ENCODE measurements around the gene GRIN3B.

The GRIN3B gene

GRCh38 chr19:986083-986482, 14.1 kb upstream of the GRIN3B start:
- no peak overlapping the region for H3K9ac ChIP-seq (ENCODE audit: insufficient read length)

GRCh38 chr19:988081-988480, 12.1 kb upstream of the GRIN3B start:
- H3K27ac ChIP-seq, result no peak overlapping the region
- H3K4me3 ChIP-seq, result no peak overlapping the region
- TF ChIP-seq FOXP2 (optimal IDR thresholded peaks at IDR 0.05; ENCODE audit: control extremely low read depth, extremely low read length, insufficient read depth) (no peak), EZH2 (IDR thresholded peaks at IDR 0.05) (no peak), POLR2AphosphoS5 (IDR thresholded peaks at IDR 0.05; ENCODE audit: borderline replicate concordance, low read depth, low read length) (no peak)
- H3K9ac ChIP-seq (ENCODE audit: insufficient read length), result no peak overlapping the region
- no peak for DNase-seq (ENCODE audit: low read depth, low spot score)
- peaks cover 33% of the 10 kb centered on the region; the same call in 1 of the 2 replicates for H3K36me3 ChIP-seq (ENCODE audit: insufficient read depth, low read length)
- no peaks in the 10 kb centered on the region for H3K9me3 ChIP-seq (ENCODE audit: low read depth, low read length)

More at GRCh38 chr19:986083-986482, 14.1 kb upstream of the GRIN3B start:
- no peak overlapping the region for H3K4me3 ChIP-seq
- no peak for DNase-seq (ENCODE audit: low read depth, low spot score)
- TF ChIP-seq POLR2AphosphoS5 (IDR thresholded peaks at IDR 0.05; ENCODE audit: borderline replicate concordance, low read depth, low read length) (no peak), FOXP2 (optimal IDR thresholded peaks at IDR 0.05; ENCODE audit: control extremely low read depth, extremely low read length, insufficient read depth) (no peak), EZH2 (IDR thresholded peaks at IDR 0.05) (no peak)
- H3K27ac ChIP-seq, result no peak overlapping the region
- peaks cover 32% of the 10 kb centered on the region; the same call in 1 of the 2 replicates for H3K36me3 ChIP-seq (ENCODE audit: insufficient read depth, low read length)
- no peaks in the 10 kb centered on the region for H3K9me3 ChIP-seq (ENCODE audit: low read depth, low read length)

- no peak overlapping the region for H3K27ac ChIP-seq
- H3K9me3 ChIP-seq (ENCODE audit: low read depth, low read length), result no peaks in the 10 kb centered on the region
- TF ChIP-seq EZH2 (IDR thresholded peaks at IDR 0.05) (no peak), POLR2AphosphoS5 (IDR thresholded peaks at IDR 0.05; ENCODE audit: borderline replicate concordance, low read depth, low read length) (no peak), FOXP2 (optimal IDR thresholded peaks at IDR 0.05; ENCODE audit: control extremely low read depth, extremely low read length, insufficient read depth) (no peak)
- no peak overlapping the region for H3K4me3 ChIP-seq
- peaks cover 35% of the 10 kb centered on the region; the same call in 1 of the 2 replicates for H3K36me3 ChIP-seq (ENCODE audit: insufficient read depth, low read length)
- no peak for DNase-seq (ENCODE audit: low read depth, low spot score)
- no peak overlapping the region for H3K9ac ChIP-seq (ENCODE audit: insufficient read length)
These were observed 11.7 kb upstream of the GRIN3B start for GRCh38 chr19:988510-988909.

- no peak for TF ChIP-seq FOXP2 (optimal IDR thresholded peaks at IDR 0.05; ENCODE audit: control extremely low read depth, extremely low read length, insufficient read depth)
- TF ChIP-seq POLR2AphosphoS5 (IDR thresholded peaks at IDR 0.05; ENCODE audit: borderline replicate concordance, low read depth, low read length), result no peak
- no peak for TF ChIP-seq EZH2 (IDR thresholded peaks at IDR 0.05)
- no peak overlapping the region for H3K4me3 ChIP-seq
- H3K9me3 ChIP-seq (ENCODE audit: low read depth, low read length), result no peaks in the 10 kb centered on the region
- H3K36me3 ChIP-seq (ENCODE audit: insufficient read depth, low read length), result peaks cover 38% of the 10 kb centered on the region; the same call in 1 of the 2 replicates
- H3K9ac ChIP-seq (ENCODE audit: insufficient read length), result no peak overlapping the region
- DNase-seq (ENCODE audit: low read depth, low spot score), result no peak
- no peak overlapping the region for H3K27ac ChIP-seq
These were observed 10.7 kb upstream of the GRIN3B start for GRCh38 chr19:989381-990081.

GRCh38 chr19:990119-990571, 10.1 kb upstream of the GRIN3B start:
- Histone ChIP-seq H3K9me3 (ENCODE audit: low read depth, low read length) (no peaks in the 10 kb centered on the region), H3K9ac (ENCODE audit: insufficient read length) (no peak overlapping the region), H3K4me3 (no peak overlapping the region), H3K36me3 (ENCODE audit: insufficient read depth, low read length) (peaks cover 38% of the 10 kb centered on the region; the same call in 1 of the 2 replicates), H3K27ac (no peak overlapping the region)
- no peak for DNase-seq (ENCODE audit: low read depth, low spot score)
- no peak for TF ChIP-seq FOXP2 (optimal IDR thresholded peaks at IDR 0.05; ENCODE audit: control extremely low read depth, extremely low read length, insufficient read depth)
- no peak for TF ChIP-seq EZH2 (IDR thresholded peaks at IDR 0.05)
- no peak for TF ChIP-seq POLR2AphosphoS5 (IDR thresholded peaks at IDR 0.05; ENCODE audit: borderline replicate concordance, low read depth, low read length)

- Histone ChIP-seq H3K9me3 (ENCODE audit: low read depth, low read length) (no peaks in the 10 kb centered on the region), H3K9ac (ENCODE audit: insufficient read length) (no peak overlapping the region), H3K4me3 (no peak overlapping the region), H3K27ac (no peak overlapping the region), H3K36me3 (ENCODE audit: insufficient read depth, low read length) (peaks cover 35% of the 10 kb centered on the region; the same call in 1 of the 2 replicates)
- no peak for DNase-seq (ENCODE audit: low read depth, low spot score)
- TF ChIP-seq FOXP2 (optimal IDR thresholded peaks at IDR 0.05; ENCODE audit: control extremely low read depth, extremely low read length, insufficient read depth) (no peak), EZH2 (IDR thresholded peaks at IDR 0.05) (no peak), POLR2AphosphoS5 (IDR thresholded peaks at IDR 0.05; ENCODE audit: borderline replicate concordance, low read depth, low read length) (no peak)
These were observed 9.5 kb upstream of the GRIN3B start for GRCh38 chr19:990746-991145.

- TF ChIP-seq POLR2AphosphoS5 (IDR thresholded peaks at IDR 0.05; ENCODE audit: borderline replicate concordance, low read depth, low read length), result no peak
- no peak for TF ChIP-seq FOXP2 (optimal IDR thresholded peaks at IDR 0.05; ENCODE audit: control extremely low read depth, extremely low read length, insufficient read depth)
- TF ChIP-seq EZH2 (IDR thresholded peaks at IDR 0.05), result no peak
- no peak overlapping the region for H3K4me3 ChIP-seq
- H3K27ac ChIP-seq, result no peak overlapping the region
- peaks cover 29% of the 10 kb centered on the region; the same call in 1 of the 2 replicates for H3K36me3 ChIP-seq (ENCODE audit: insufficient read depth, low read length)
- no peak for DNase-seq (ENCODE audit: low read depth, low spot score)
- no peak overlapping the region for H3K9ac ChIP-seq (ENCODE audit: insufficient read length)
- no peaks in the 10 kb centered on the region for H3K9me3 ChIP-seq (ENCODE audit: low read depth, low read length)
These were observed 8.9 kb upstream of the GRIN3B start for GRCh38 chr19:991174-991931.

- no peak overlapping the region for H3K9ac ChIP-seq (ENCODE audit: insufficient read length)
- H3K36me3 ChIP-seq (ENCODE audit: insufficient read depth, low read length), result peaks cover 24% of the 10 kb centered on the region; the same call in 1 of the 2 replicates
- H3K4me3 ChIP-seq, result no peak overlapping the region
- no peak for DNase-seq (ENCODE audit: low read depth, low spot score)
- H3K27ac ChIP-seq, result no peak overlapping the region
- no peaks in the 10 kb centered on the region for H3K9me3 ChIP-seq (ENCODE audit: low read depth, low read length)
- no peak for TF ChIP-seq EZH2 (IDR thresholded peaks at IDR 0.05)
- TF ChIP-seq FOXP2 (optimal IDR thresholded peaks at IDR 0.05; ENCODE audit: control extremely low read depth, extremely low read length, insufficient read depth), result no peak
- no peak for TF ChIP-seq POLR2AphosphoS5 (IDR thresholded peaks at IDR 0.05; ENCODE audit: borderline replicate concordance, low read depth, low read length)
These were observed 8.1 kb upstream of the GRIN3B start for GRCh38 chr19:991932-992669.

Measured in SK-N-MC (cell line).